ENCODE data around the gene DNAJB13.

DNA sequence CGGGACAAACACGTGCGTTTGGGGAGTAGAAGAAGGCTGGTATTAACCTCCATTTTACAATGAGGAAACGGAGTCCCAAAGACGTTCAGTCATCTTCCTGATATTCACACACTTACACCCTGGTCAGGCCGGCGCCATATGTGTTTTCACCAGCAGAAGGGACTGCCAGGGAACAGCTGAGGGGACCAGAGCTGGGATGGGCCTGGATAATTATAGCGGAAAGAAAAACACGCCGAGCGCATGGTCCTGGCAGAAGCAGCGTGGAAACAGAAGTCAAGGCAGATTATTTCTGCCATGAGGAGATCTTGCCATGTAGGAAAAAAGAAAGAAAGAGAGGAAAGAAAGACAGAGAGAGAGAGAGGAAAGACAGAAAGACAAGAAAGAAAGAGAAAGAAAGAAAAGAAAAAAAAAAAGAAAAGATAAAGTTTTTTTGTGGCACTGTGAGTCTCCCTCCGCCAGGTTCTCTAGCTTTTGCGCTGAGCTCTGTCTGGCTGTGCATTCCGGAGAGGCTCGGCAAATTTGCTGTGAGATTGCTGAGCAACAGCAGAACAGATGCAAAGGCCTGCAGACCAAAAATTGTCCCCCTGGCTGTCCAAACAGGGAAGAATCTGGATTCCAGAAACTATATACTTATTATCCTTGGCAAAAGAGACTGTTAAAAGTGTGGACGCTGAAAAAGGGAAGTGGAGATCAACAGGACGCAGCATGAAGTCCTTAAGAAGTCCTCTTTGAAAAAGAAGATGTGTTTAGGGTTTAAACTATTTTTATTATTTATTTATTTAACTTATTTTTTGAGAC is 33.1 kb downstream of the DNAJB13 start:
- no peak for TF ChIP-seq EZH2 (IDR thresholded peaks at IDR 0.05; ENCODE audit: borderline replicate concordance, low read length)
- TF ChIP-seq, protein P1, sequence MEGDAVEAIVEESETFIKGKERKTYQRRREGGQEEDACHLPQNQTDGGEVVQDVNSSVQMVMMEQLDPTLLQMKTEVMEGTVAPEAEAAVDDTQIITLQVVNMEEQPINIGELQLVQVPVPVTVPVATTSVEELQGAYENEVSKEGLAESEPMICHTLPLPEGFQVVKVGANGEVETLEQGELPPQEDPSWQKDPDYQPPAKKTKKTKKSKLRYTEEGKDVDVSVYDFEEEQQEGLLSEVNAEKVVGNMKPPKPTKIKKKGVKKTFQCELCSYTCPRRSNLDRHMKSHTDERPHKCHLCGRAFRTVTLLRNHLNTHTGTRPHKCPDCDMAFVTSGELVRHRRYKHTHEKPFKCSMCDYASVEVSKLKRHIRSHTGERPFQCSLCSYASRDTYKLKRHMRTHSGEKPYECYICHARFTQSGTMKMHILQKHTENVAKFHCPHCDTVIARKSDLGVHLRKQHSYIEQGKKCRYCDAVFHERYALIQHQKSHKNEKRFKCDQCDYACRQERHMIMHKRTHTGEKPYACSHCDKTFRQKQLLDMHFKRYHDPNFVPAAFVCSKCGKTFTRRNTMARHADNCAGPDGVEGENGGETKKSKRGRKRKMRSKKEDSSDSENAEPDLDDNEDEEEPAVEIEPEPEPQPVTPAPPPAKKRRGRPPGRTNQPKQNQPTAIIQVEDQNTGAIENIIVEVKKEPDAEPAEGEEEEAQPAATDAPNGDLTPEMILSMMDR (IDR thresholded peaks at IDR 0.05; ENCODE audit: low read length), result no peak
